ENCODE measurements around the gene ATG9B.

DNA sequence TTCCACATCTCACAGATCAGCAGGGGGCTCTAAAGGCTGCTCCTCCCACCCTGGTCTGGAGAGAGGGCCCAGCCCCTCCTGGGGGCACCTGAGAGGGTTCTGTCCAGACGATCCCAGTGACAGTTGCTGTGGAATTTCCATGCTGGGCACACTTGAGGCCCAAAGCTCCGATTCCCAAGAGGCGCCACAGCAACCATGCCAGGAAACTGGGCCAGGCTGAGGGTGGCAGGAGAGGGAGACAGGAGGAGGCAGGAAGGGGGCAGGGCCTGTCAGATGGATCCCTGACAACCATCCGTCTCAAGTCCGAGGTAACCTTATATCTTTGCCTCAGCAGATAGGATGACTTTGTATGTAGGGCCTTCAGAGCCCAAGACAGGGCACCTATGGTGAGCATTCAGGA is 37.7 kb downstream of the ATG9B start:
- TF ChIP-seq, protein P1, sequence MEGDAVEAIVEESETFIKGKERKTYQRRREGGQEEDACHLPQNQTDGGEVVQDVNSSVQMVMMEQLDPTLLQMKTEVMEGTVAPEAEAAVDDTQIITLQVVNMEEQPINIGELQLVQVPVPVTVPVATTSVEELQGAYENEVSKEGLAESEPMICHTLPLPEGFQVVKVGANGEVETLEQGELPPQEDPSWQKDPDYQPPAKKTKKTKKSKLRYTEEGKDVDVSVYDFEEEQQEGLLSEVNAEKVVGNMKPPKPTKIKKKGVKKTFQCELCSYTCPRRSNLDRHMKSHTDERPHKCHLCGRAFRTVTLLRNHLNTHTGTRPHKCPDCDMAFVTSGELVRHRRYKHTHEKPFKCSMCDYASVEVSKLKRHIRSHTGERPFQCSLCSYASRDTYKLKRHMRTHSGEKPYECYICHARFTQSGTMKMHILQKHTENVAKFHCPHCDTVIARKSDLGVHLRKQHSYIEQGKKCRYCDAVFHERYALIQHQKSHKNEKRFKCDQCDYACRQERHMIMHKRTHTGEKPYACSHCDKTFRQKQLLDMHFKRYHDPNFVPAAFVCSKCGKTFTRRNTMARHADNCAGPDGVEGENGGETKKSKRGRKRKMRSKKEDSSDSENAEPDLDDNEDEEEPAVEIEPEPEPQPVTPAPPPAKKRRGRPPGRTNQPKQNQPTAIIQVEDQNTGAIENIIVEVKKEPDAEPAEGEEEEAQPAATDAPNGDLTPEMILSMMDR (IDR thresholded peaks at IDR 0.05; ENCODE audit: low read length) = no peak
- TF ChIP-seq EZH2phosphoT487 (IDR thresholded peaks at IDR 0.05; ENCODE audit: low read length) = no peak

Measured in MM.1S (cell line).